Measurements from ENCODE around the gene GARIN5A.
"Not testable (repeated sequence)": the region's sequence is repeated elsewhere in the genome, so short reads cannot be mapped to it uniquely, and the experiment has no call there.

The GARIN5A gene

DNA sequence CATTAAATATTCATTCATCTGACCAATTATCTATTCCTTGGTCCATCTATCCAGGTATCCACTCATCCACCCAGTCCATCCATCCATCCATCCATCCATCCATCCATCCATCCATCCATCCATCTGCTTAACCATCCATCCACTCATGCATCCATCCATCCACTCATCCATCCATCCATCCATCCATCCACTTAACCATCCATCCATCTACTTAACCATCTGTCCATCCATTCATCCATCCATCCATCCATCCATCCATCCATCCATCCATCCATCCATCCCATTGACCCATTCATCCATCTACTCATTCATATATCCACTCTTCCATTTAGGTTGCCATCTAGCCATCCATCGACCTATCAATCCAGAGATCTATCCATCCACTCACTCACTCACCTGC lies 32.6 kb downstream of the GARIN5A start:
- H3K4me3 ChIP-seq (ENCODE audit: low read depth, low read length) = no peak overlapping the region
- TF ChIP-seq, protein P1, sequence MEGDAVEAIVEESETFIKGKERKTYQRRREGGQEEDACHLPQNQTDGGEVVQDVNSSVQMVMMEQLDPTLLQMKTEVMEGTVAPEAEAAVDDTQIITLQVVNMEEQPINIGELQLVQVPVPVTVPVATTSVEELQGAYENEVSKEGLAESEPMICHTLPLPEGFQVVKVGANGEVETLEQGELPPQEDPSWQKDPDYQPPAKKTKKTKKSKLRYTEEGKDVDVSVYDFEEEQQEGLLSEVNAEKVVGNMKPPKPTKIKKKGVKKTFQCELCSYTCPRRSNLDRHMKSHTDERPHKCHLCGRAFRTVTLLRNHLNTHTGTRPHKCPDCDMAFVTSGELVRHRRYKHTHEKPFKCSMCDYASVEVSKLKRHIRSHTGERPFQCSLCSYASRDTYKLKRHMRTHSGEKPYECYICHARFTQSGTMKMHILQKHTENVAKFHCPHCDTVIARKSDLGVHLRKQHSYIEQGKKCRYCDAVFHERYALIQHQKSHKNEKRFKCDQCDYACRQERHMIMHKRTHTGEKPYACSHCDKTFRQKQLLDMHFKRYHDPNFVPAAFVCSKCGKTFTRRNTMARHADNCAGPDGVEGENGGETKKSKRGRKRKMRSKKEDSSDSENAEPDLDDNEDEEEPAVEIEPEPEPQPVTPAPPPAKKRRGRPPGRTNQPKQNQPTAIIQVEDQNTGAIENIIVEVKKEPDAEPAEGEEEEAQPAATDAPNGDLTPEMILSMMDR (IDR thresholded peaks at IDR 0.05; ENCODE audit: borderline replicate concordance, insufficient read depth, low read depth, low read length) = no peak

DNA sequence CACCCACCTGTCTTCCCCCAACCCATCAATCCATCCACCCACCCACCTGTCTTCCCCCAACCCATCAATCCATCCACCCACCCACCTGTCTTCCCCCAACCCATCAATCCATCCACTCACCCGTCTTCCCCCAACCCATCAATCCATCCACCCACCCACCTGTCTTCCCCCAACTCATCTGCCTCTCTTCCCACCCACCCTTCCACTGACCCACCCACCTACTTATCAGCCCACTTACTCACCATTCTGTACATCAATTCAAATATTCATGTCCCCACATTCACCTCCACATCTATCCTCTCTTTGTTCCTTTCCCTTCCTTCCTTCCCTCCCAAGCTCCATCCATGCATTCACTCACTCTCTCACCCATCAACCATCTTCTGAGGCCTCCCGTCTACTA lies 37.5 kb downstream of the GARIN5A start:
- H3K4me3 ChIP-seq (ENCODE audit: low read depth, low read length) = not testable (repeated sequence)

DNA sequence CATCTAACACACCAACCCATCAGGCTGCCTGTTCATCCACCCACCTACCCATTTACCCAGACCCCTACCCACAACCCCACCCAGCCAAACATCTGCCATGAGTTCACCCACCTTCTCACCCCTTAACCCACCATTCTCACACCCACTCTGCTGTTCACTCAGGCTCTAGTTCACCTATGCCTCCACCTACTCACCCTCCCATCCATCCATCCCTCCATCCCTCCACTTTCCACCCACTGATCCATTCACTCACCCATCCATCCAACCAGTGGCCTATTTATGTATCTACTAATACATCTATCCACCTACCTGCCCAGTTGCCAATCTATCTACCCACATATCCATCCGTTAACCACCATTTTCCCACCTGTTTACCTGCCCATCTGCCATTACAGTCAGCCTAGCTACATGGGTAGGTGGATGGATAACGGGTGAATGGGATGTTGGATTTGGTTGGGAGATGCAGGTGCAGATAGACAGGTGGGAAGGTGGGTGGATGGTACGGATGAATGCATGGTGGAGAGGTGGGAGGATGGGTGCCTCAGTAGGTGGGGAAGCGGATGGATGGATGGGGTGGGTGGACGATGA lies 38.7 kb downstream of the GARIN5A start:
- TF ChIP-seq, protein P1 (IDR thresholded peaks at IDR 0.05; ENCODE audit: borderline replicate concordance, insufficient read depth, low read depth, low read length) = no peak
- H3K4me3 ChIP-seq (ENCODE audit: low read depth, low read length) = no peak overlapping the region

DNA sequence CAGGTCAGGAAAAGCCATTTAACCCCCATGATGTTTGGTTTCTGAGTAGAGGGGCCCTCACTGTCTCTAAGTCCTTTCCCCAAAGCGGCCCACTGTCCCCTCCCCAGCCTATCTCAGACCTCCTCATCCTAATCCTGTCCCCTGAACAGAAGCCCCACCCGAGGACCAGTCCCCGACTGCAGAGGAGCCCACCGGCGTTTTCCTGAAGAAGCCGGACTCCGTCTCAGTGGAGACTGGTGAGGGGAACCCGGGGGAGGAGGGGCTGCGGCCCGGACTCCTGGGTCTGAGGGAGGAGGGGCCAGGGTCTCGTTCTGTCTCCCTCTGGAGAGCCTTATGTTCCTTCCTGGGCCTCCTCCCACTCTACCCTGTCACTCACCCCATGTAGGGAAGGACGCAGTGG lies 41.0 kb downstream of the GARIN5A start:
- TF ChIP-seq, protein P1 (IDR thresholded peaks at IDR 0.05; ENCODE audit: borderline replicate concordance, insufficient read depth, low read depth, low read length) = no peak

DNA sequence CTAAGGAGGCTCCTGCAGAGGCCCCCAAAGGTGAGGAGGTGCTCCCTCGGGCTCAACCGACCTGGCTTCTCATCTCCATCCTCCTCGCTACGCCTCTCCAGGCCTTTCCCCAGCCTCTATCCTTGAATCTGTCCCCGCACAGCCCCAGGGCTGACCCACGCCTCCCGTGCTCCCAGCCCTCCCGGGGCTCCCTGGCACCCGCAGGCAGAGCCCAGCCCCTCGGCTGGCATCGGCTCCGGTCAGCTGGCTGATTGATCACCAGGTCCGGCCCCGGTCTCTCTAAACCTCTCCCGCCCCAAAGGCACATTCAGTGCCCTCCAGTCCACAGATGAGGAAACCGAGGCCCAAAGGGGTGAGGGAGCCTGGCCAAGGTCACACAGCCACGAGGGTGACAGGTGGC lies 41.4 kb downstream of the GARIN5A start:
- H3K4me3 ChIP-seq (ENCODE audit: low read depth, low read length) = no peak overlapping the region

More for the DNA sequence above, 41.0 kb downstream of the GARIN5A start:
- H3K4me3 ChIP-seq (ENCODE audit: low read depth, low read length) = no peak overlapping the region

DNA sequence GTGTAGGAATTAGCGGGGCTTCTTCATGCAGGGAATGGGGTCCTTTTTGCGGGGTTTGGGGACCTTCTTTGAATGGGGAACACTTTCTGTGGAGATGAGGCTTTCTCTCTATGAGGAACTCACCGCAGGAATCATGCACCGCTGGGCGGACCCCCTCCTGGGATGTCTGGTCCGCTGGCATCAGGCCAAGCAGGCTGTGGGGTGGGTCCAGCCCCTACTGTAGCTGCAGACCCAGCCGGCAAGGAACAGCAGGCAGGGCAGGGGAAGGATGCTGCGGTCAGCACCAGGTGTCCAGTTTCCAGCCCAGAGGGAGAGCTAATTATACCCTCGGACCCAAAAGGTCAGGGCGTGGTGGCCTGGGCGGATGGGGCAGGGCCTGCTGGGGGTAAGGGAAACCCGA lies 42.1 kb downstream of the GARIN5A start:
- TF ChIP-seq, protein P1 (IDR thresholded peaks at IDR 0.05; ENCODE audit: borderline replicate concordance, insufficient read depth, low read depth, low read length) = no peak
- H3K4me3 ChIP-seq (ENCODE audit: low read depth, low read length) = peak overlapping the region; percentile 57

More for the DNA sequence above, 41.4 kb downstream of the GARIN5A start:
- TF ChIP-seq, protein P1 (IDR thresholded peaks at IDR 0.05; ENCODE audit: borderline replicate concordance, insufficient read depth, low read depth, low read length) = no peak

DNA sequence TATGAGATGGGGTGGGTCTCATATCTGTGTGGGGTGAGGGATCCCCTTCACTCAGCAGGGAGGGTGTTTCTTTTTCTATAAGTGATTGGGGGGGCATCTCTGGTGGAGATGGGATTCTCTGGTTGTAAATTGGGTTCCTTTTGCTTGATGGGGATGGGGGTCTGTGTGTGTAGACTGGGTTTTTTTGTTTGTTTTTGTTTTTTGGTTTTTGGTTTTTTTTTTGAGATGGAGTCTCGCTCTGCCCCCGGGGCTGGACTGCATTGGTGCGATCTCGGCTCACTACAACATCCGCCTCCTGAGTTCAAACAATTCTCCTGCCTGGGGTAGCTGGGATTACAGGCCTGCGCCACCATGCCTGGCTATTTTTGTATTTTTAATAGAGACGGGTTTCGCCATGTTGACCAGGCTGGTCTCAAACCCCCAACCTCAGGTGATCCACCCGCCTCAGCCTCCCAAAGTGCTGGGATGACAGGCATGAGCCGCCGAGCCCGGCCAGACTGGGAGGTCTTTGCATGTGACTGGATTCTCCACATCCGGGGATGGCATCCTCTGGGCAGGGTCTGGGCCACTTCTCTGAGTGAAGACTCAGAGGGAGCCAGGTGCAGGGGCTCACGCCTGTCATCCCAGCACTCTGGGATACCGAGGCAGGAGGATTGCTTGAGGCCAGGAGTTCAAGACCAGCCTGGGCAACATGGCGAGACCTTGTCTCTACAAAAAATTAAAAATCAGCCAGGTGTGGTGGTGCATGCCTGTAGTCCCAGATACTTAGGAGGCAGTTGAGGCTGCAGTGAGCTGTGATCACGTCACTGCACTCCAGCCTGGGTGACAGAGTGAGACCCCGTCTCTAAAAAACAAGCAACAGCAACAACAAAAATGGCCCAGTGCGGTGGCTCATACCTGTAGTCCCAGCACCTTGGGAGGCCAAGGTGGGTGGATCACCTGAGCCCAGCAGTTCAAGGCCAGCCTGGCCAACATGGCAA lies 43.2 kb downstream of the GARIN5A start:
- TF ChIP-seq, protein P1 (IDR thresholded peaks at IDR 0.05; ENCODE audit: borderline replicate concordance, insufficient read depth, low read depth, low read length) = no peak
- H3K4me3 ChIP-seq (ENCODE audit: low read depth, low read length) = peak overlapping the region; percentile 57
